Chondrocyte (in vitro differentiated cells): ENCODE measurements around the gene OR51F1. TPM values are rescaled to one million over a fixed set of nuclear protein-coding genes. Genes with fewer than 3 reads are reported as not detected.
"Not testable (repeated sequence)": the region's sequence is repeated elsewhere in the genome, so short reads cannot be mapped to it uniquely, and the experiment has no call there.

Experiments
- DNase-seq: peaks from one replicate; pipeline ENCODE4 v3.0.0; 2021; ENCODE audit warnings: mixed read lengths, low spot score
- H3K27ac Mint-ChIP-seq: one replicate; pipeline ENCODE4 v1.8.0; 2021; ENCODE audit warnings: mild to moderate bottlenecking, moderate library complexity, mixed read lengths; ENCODE audit not compliant: unreplicated experiment
- H3K27me3 Mint-ChIP-seq: 2 replicates; pipeline ENCODE4 v1.8.0; 2021; ENCODE audit warnings: low read depth, mixed read lengths
- H3K36me3 Mint-ChIP-seq: 2 replicates; pipeline ENCODE4 v1.8.0; 2021; ENCODE audit warnings: low read depth, mixed read lengths
- H3K4me1 Mint-ChIP-seq: 2 replicates; pipeline ENCODE4 v1.8.0; 2021; ENCODE audit warnings: low read depth, mild to moderate bottlenecking, mixed read lengths
- H3K4me3 Mint-ChIP-seq: one replicate; pipeline ENCODE4 v1.8.0; 2021; ENCODE audit warnings: mild to moderate bottlenecking, moderate library complexity, mixed read lengths; ENCODE audit not compliant: unreplicated experiment
- H3K9me3 Mint-ChIP-seq: 2 replicates; pipeline ENCODE4 v1.8.0; 2021; ENCODE audit warnings: low read depth, mixed read lengths
- long read RNA-seq: library from polyadenylated mRNA; stranded (forward); transcript quantifications from one replicate; pipeline ENCODE4 v2.0.0, GENCODE V29; 2021
- total RNA-seq: library from RNA; stranded (reverse); gene quantifications from 3 replicates; pipeline ENCODE4 v1.2.1, GENCODE V29; 2021
- TF ChIP-seq, protein P1 (sequence below): fragments of 200-600 bp; sonication (generic); IDR thresholded peaks from 2 replicates; pipeline ENCODE4 v1.5.0; 2021; ENCODE audit warnings: antibody characterized with exemption, mild to moderate bottlenecking, moderate library complexity

OR51F1 gene
- total RNA-seq, result not detected in 3 replicates
- long read RNA-seq, result 0 reads

DNA sequence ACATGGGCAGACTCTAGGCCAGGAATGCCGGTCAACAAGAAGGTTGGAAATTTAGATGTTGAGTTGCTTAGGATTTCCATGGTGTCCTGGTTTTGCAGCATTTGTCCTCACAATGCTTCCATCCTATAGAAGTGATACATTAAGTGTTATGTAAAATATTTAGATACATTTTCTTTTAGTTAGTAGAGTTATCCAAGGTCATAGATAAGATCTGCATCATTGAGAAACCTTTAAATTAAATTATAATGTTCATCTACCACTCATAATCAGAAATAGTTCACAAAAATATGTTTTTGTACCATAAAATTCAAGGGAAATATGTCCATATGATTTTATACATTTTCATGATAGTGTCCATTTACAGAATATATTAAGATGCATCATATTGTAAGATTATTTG lies at the start of gene OR51F1:
OR51F1 (minus strand) TSS at position 101 of the 400 bp plus-strand sequence; CDS start at position 101, 0 bp downstream.
- TF ChIP-seq, protein P1, sequence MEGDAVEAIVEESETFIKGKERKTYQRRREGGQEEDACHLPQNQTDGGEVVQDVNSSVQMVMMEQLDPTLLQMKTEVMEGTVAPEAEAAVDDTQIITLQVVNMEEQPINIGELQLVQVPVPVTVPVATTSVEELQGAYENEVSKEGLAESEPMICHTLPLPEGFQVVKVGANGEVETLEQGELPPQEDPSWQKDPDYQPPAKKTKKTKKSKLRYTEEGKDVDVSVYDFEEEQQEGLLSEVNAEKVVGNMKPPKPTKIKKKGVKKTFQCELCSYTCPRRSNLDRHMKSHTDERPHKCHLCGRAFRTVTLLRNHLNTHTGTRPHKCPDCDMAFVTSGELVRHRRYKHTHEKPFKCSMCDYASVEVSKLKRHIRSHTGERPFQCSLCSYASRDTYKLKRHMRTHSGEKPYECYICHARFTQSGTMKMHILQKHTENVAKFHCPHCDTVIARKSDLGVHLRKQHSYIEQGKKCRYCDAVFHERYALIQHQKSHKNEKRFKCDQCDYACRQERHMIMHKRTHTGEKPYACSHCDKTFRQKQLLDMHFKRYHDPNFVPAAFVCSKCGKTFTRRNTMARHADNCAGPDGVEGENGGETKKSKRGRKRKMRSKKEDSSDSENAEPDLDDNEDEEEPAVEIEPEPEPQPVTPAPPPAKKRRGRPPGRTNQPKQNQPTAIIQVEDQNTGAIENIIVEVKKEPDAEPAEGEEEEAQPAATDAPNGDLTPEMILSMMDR, result no peak
- no peak for DNase-seq

DNA sequence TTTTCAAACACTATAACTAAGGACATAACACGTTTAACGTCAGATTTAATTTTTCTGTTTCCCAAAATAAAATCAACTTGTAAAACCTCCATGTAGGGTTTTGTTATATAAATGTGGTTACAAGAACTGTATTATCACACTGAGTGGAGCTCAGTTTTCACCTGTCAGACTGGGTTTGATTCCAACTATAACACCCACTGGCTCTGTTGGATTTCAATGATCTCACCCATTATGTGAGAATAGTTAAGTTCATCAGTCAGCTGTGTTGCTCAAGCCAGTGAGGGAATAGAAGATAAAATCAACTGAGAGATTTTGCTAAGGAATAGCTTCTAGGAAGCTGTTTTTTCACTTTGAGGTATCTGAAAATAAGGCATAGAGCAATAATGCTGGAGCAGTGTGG lies 39.5 kb upstream of the OR51F1 start:
- no peak overlapping the region for H3K4me3 Mint-ChIP-seq
- no peaks in the 10 kb centered on the region for H3K4me1 Mint-ChIP-seq
- TF ChIP-seq, protein P1, result no peak
- no peaks in the 10 kb centered on the region for H3K9me3 Mint-ChIP-seq
- DNase-seq, result no peak
- no peak overlapping the region for H3K27ac Mint-ChIP-seq
- no peaks in the 10 kb centered on the region for H3K36me3 Mint-ChIP-seq
- H3K27me3 Mint-ChIP-seq, result peaks cover 14% of the 10 kb centered on the region

More for the DNA sequence above, at the start of gene OR51F1:
- Mint-ChIP-seq H3K27ac (no peak within 1 kb of the TSS), H3K9me3 (no peaks in the 10 kb centered on the region), H3K4me1 (no peaks in the 10 kb centered on the region), H3K27me3 (peaks cover 24% of the 10 kb centered on the region), H3K36me3 (no peaks in the 10 kb centered on the region), H3K4me3 (no peak within 1 kb of the TSS)

DNA sequence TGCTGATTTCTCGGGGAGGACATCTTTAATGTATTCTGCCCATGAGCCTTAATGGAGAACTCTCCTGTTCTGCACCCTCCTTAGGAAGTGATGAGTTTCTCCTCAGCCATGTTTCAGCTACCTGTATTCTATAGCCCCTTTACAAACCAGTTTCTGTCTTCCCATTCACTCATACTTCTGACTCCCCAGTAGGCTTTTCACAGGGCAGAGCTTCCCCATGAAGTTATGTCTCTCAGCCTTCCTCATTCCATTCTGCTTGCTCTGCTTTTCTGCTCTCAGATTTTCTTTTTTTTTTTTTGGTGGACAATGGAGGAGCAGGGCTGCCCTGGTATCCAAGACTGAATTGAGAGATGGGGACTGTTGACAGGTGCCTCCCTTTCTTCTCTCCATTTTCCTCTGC lies 38.7 kb upstream of the OR51F1 start:
- no peaks in the 10 kb centered on the region for H3K4me1 Mint-ChIP-seq
- no peak overlapping the region for H3K4me3 Mint-ChIP-seq
- H3K27ac Mint-ChIP-seq, result no peak overlapping the region
- peaks cover 10% of the 10 kb centered on the region for H3K27me3 Mint-ChIP-seq
- TF ChIP-seq, protein P1, result no peak
- no peaks in the 10 kb centered on the region for H3K36me3 Mint-ChIP-seq
- H3K9me3 Mint-ChIP-seq, result no peaks in the 10 kb centered on the region
- DNase-seq, result no peak

GRCh38 chr11:4804280-4804679 lies 34.5 kb upstream of the OR51F1 start, which contains the start of gene OR52R1:
TSS of gene OR52R1 (minus strand) at chr11:4804380. CDS start at chr11:4804380, 0 bp downstream.
- Mint-ChIP-seq H3K27ac (no peak within 1 kb of the TSS), H3K36me3 (no peaks in the 10 kb centered on the region), H3K4me3 (no peak within 1 kb of the TSS), H3K9me3 (no peaks in the 10 kb centered on the region), H3K27me3 (peaks cover 8% of the 10 kb centered on the region), H3K4me1 (no peaks in the 10 kb centered on the region)
- TF ChIP-seq, protein P1, result no peak
- DNase-seq, result no peak

GRCh38 chr11:4801316-4801715 lies 31.6 kb upstream of the OR51F1 start:
- not testable (repeated sequence) for H3K27ac Mint-ChIP-seq, H3K4me3 Mint-ChIP-seq, H3K27me3 Mint-ChIP-seq, H3K36me3 Mint-ChIP-seq, H3K4me1 Mint-ChIP-seq, DNase-seq, H3K9me3 Mint-ChIP-seq

DNA sequence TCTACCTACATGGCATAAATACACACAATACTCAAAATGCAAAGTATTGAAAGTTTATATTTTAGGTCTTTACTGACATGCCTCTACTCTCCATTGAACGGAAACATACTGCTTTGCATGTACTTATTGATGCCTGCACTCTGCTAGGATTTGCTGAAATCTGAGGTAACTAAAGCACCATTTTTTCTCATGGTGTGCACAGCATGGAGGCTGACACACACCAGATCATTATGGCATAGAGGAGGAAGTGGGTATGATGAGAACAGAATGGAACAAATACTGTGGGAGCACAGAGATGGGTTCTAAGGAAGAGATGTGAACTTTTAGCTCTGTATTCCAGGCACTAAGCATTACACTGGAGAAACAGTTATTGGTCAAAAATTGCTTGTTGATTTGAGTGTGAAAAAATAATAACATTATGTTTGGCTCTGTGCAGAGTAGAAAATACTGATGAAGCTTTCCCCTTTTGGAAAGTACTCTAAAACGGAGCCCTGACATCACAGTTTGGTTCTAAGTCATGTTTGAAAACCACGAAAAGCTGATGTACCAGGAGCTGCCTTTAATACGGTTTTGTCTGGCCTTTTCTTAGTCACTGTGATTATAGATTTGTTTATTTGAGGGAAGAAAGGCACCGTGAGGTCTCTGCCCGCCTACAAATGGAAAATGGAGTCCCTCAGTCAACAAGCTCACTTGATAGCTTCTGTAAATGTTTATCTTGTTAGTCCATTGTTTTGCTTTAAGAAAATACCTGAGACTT lies 28.9 kb upstream of the OR51F1 start:
- peaks cover 9% of the 10 kb centered on the region for H3K27me3 Mint-ChIP-seq
- H3K36me3 Mint-ChIP-seq, result no peaks in the 10 kb centered on the region
- no peak overlapping the region for H3K4me3 Mint-ChIP-seq
- no peak overlapping the region for H3K27ac Mint-ChIP-seq
- H3K4me1 Mint-ChIP-seq, result no peaks in the 10 kb centered on the region
- TF ChIP-seq, protein P1, result no peak
- no peak for DNase-seq
- no peaks in the 10 kb centered on the region for H3K9me3 Mint-ChIP-seq
